OCI-LY7 (cell line): ENCODE results near the gene PKLR. TPM values are rescaled to one million over a fixed set of nuclear protein-coding genes. Genes with fewer than 3 reads are reported as not detected.
A peak's percentile ranks its signal among the peaks of the same experiment; 100 is the strongest.

ENCODE experiments used
- BruUV-seq: library from RNA; stranded (reverse); fragments of 400-500 nt; replicated peaks from 2 replicates; lab custom pipeline; 2021; lab: Mats Ljungman, UMichigan
- CTCF ChIA-PET: fragments of 300-600 bp; sonication (Branson Sonifier 250); formaldehyde crosslinking; loops from one replicate; lab custom pipeline; 2022; ENCODE audit warnings: antibody characterized with exemption; ENCODE audit not compliant: unreplicated experiment; lab: Charles Lee
- POLR2A ChIA-PET: fragments of 300-600 bp; sonication (Branson Sonifier 250); formaldehyde crosslinking; loops from one replicate; lab custom pipeline; 2022; ENCODE audit warnings: antibody characterized with exemption; lab: Charles Lee
- DNase-seq: peaks from one replicate; pipeline ENCODE4 v3.0.0-alpha.2; 2015; ENCODE audit warnings: low spot score
- H2AFZ ChIP-seq: fragments of 200-600 bp; sonication (generic), shearing (Covaris generic); 2 replicates; pipeline ENCODE4 v1.6.1; 2014; ENCODE audit warnings: mild to moderate bottlenecking, antibody characterized with exemption, low read length, moderate library complexity
- H3K27ac ChIP-seq: fragments of 200-600 bp; sonication (generic); 2 replicates; pipeline ENCODE4 v1.5.1; 2014; ENCODE audit warnings: mixed run types, low read depth, mild to moderate bottlenecking, moderate library complexity, low read length, inconsistent platforms; ENCODE audit not compliant: poor library complexity, severe bottlenecking
- H3K36me3 ChIP-seq: fragments of 200-600 bp; sonication (generic); 2 replicates; pipeline ENCODE4 v1.6.1; 2014; ENCODE audit warnings: mild to moderate bottlenecking, antibody characterized with exemption, low read length, moderate library complexity, mixed read lengths; ENCODE audit not compliant: insufficient read depth
- H3K4me1 ChIP-seq: fragments of 200-600 bp; sonication (generic); 2 replicates; pipeline ENCODE4 v1.5.1; 2014; ENCODE audit warnings: mild to moderate bottlenecking, low read length; ENCODE audit not compliant: insufficient read depth, poor library complexity, severe bottlenecking
- H3K4me2 ChIP-seq: fragments of 200-600 bp; sonication (generic); 2 replicates; pipeline ENCODE4 v1.6.1; 2014; ENCODE audit warnings: mild to moderate bottlenecking, low read length
- H3K4me3 ChIP-seq: fragments of 200-600 bp; sonication (generic); 2 replicates; pipeline ENCODE4 v1.5.1; 2014; ENCODE audit warnings: mild to moderate bottlenecking, low read depth, low read length; ENCODE audit not compliant: poor library complexity, severe bottlenecking
- H3K79me2 ChIP-seq: fragments of 200-600 bp; sonication (generic); 2 replicates; pipeline ENCODE4 v1.6.1; 2016; ENCODE audit warnings: low read depth, mild to moderate bottlenecking, low read length, moderate library complexity, mixed read lengths; ENCODE audit not compliant: insufficient read depth
- H3K9me2 ChIP-seq: fragments of 200-600 bp; sonication (generic); 2 replicates; pipeline ENCODE4 v1.6.1; 2016; ENCODE audit warnings: mild to moderate bottlenecking, low read length, mixed read lengths; ENCODE audit not compliant: insufficient read depth
- H3K9me3 ChIP-seq: fragments of 200-600 bp; sonication (generic); 2 replicates; pipeline ENCODE4 v1.6.1; 2014; ENCODE audit warnings: mild to moderate bottlenecking, mixed run types, low read length, mixed read lengths
- H4K20me1 ChIP-seq: fragments of 200-600 bp; sonication (generic); 2 replicates; pipeline ENCODE4 v1.6.1; 2014; ENCODE audit warnings: mild to moderate bottlenecking, antibody characterized with exemption, low read length, moderate library complexity, mixed read lengths; ENCODE audit not compliant: insufficient read depth
- EZH2phosphoT487 ChIP-seq: fragments of 200-600 bp; sonication (generic); IDR thresholded peaks from 2 replicates; pipeline ENCODE4 v1.6.1; 2018; ENCODE audit warnings: low read depth, borderline replicate concordance, mild to moderate bottlenecking, mixed run types, antibody characterized with exemption, low read length, moderate library complexity, mixed read lengths
- intact Hi-C: fragments of 100-400 bp; cut with micrococcal nuclease; formaldehyde crosslinking; loops from one replicate; pipeline ENCODE4 v1.10.0; 2022; ENCODE audit not compliant: unreplicated experiment
- total RNA-seq, 2 experiments: library from RNA; depleted of rRNA in 1 of 2; stranded (reverse); fragments of >200 nt in 1 of 2; shearing (Covaris generic) in 1 of 2; gene quantifications; 2 replicates each; pipeline ENCODE4 v1.2.3, GENCODE V29; 2014 to 2022
- TF ChIP-seq, protein P1 (sequence below): fragments of 200-600 bp; sonication (generic); conservative IDR thresholded peaks from 2 replicates; pipeline ENCODE4 v1.5.1; 2014; ENCODE audit warnings: mild to moderate bottlenecking, antibody characterized with exemption, low read length, moderate library complexity, mixed read lengths

PKLR gene
- total RNA-seq, 2 experiments from 2014 or later: 0.19 to 0.51 TPM

DNA sequence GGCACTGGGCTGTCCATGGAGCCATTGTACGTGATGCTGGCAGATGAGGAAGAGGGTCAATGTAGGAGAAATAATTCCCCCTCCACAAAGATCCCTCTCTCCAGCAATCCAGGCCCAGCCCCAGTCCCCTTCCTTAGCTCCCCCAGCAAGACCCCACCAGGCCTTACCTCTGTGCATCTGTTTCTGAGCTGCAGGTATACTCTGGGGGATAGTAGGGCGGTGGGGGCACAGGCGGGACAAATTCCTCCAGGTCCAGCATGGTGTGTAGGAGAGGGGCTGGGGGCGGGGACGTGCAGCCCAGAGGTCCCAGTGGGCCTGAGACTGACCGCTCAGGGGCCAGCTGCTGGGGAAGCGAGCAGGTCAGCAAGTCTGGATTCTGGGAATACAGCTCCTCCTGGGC is 49.7 kb downstream of the PKLR start:
- Histone ChIP-seq H3K9me2 (no peaks in the 10 kb centered on the region), H3K9me3 (no peaks in the 10 kb centered on the region), H3K4me2 (no peak overlapping the region), H3K4me3 (no peak overlapping the region), H3K4me1 (peaks cover 32% of the 10 kb centered on the region), H3K79me2 (no peaks in the 10 kb centered on the region), H2AFZ (no peak overlapping the region), H3K36me3 (peaks cover 15% of the 10 kb centered on the region; the same call in 1 of the 2 replicates), H4K20me1 (no peaks in the 10 kb centered on the region), H3K27ac (no peak overlapping the region)
- intact Hi-C loops: loop anchor here (2.0 kb wide), 1 partner anchor 253 kb away; no protein-coding TSS in a partner anchor
- BruUV-seq: no TSS peak
- no peak for DNase-seq
- TF ChIP-seq, protein P1, sequence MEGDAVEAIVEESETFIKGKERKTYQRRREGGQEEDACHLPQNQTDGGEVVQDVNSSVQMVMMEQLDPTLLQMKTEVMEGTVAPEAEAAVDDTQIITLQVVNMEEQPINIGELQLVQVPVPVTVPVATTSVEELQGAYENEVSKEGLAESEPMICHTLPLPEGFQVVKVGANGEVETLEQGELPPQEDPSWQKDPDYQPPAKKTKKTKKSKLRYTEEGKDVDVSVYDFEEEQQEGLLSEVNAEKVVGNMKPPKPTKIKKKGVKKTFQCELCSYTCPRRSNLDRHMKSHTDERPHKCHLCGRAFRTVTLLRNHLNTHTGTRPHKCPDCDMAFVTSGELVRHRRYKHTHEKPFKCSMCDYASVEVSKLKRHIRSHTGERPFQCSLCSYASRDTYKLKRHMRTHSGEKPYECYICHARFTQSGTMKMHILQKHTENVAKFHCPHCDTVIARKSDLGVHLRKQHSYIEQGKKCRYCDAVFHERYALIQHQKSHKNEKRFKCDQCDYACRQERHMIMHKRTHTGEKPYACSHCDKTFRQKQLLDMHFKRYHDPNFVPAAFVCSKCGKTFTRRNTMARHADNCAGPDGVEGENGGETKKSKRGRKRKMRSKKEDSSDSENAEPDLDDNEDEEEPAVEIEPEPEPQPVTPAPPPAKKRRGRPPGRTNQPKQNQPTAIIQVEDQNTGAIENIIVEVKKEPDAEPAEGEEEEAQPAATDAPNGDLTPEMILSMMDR: no peak
- no peak for TF ChIP-seq EZH2phosphoT487
- POLR2A ChIA-PET: interaction anchor here (2.4 kb wide), 1 partner anchor 57 kb away, joined by 7 read pairs; the partner anchor contains the start of gene FDPS
- CTCF ChIA-PET: interaction anchor here (0.5 to 2.0 kb wide), 9 partner anchors 9 to 353 kb away, joined by 3 to 10 read pairs (median 4); partner anchors contain the start of genes FDPS and SCAMP3

DNA sequence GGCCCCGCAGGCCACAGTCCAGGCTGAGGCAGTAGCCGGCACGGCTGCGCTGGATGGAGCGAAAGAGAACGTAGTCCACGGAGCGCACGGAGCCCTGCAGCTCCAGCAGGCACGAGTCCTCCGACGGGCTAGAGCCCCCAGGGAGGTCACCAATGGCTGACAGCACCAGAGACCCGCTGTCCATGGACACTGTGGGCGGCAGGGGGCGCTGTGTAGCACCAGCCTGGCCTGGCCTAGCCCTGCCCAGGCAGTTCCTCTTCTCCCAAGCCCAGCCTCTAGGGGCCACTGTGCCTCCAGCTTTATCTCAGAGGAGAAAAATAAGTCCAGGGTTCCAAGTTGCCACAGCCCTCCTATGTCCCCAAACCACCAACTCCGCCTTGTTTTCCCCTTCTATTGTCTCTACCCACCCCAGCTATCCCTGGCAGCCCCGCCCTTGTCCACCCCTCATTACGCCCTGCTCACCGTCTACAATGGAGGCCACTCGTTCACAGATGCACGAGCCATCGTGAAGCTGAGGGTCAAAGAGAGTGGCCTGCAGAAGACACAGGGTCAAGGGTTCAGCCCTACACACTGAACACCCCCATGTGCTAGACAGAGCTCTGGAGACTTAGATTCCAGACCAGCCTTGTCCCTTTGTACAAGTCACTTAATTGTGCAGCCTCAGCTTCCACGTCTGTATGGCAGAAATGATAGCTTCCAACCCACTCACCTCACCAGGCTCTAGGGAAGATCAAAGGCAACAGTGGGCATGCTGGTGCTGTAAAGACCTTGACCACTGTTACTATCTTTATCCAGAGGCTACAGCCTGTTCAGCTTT is 50.4 kb downstream of the PKLR start:
- H3K36me3 ChIP-seq: peaks cover 11% of the 10 kb centered on the region; the same call in 1 of the 2 replicates
- H2AFZ ChIP-seq: peak overlapping the region; percentile 54; the same call in 1 of the 2 replicates
- POLR2A ChIA-PET: interaction anchor here (1.0 to 2.4 kb wide), 2 partner anchors 57 to 253 kb away, joined by 3 to 7 read pairs; partner anchors contain the start of gene FDPS
- H4K20me1 ChIP-seq: no peaks in the 10 kb centered on the region
- peak overlapping the region; percentile 89 for H3K4me2 ChIP-seq
- DNase-seq: peak; percentile 95
- no TSS peak for BruUV-seq
- H3K4me3 ChIP-seq: peak overlapping the region; percentile 65
- no peak overlapping the region for H3K27ac ChIP-seq
- H3K9me3 ChIP-seq: no peaks in the 10 kb centered on the region
- CTCF ChIA-PET: interaction anchor here (0.5 to 2.0 kb wide), 13 partner anchors 9 to 354 kb away, joined by 3 to 10 read pairs (median 3); partner anchors contain the start of genes CLK2, FDPS and SCAMP3
- intact Hi-C loops: loop anchor here (1.0 to 2.0 kb wide), 4 partner anchors 57 to 341 kb away; partner anchors contain the start of gene FDPS
- H3K79me2 ChIP-seq: no peaks in the 10 kb centered on the region
- H3K4me1 ChIP-seq: peaks cover 31% of the 10 kb centered on the region
- no peaks in the 10 kb centered on the region for H3K9me2 ChIP-seq
- TF ChIP-seq, protein P1: peak; percentile 99
- no peak for TF ChIP-seq EZH2phosphoT487
